ENCODE data around the gene PRR5.
"Not testable (repeated sequence)": the region's sequence is repeated elsewhere in the genome, so short reads cannot be mapped to it uniquely, and the experiment has no call there.

Gene PRR5

DNA sequence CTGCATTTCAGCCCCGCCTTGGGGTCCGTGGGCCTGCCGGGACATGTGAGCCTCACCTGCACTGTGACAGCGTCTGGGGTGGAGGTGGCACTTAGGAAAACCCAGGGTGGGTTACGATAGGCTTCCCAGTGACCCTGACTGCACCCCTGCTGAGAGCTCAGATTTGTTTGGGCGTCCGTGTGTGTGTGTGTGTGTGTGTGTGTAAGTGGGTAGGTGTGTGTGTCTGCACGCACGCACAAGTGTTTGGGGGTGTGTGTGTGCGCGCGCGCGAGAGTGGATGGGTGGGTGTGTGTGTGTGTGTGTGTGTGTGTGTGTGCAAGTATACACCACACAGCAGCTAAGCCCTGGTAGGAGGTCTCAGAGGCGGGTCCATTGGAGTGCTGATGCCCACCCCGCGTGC lies 38.3 kb downstream of the PRR5 start:
- no peak for TF ChIP-seq MYC (IDR thresholded peaks at IDR 0.05; ENCODE audit: low read depth, low read length)
- TF ChIP-seq POLR2A (IDR thresholded peaks at IDR 0.05; ENCODE audit: extremely low read depth, insufficient read length) = no peak
- TF ChIP-seq, protein P1, sequence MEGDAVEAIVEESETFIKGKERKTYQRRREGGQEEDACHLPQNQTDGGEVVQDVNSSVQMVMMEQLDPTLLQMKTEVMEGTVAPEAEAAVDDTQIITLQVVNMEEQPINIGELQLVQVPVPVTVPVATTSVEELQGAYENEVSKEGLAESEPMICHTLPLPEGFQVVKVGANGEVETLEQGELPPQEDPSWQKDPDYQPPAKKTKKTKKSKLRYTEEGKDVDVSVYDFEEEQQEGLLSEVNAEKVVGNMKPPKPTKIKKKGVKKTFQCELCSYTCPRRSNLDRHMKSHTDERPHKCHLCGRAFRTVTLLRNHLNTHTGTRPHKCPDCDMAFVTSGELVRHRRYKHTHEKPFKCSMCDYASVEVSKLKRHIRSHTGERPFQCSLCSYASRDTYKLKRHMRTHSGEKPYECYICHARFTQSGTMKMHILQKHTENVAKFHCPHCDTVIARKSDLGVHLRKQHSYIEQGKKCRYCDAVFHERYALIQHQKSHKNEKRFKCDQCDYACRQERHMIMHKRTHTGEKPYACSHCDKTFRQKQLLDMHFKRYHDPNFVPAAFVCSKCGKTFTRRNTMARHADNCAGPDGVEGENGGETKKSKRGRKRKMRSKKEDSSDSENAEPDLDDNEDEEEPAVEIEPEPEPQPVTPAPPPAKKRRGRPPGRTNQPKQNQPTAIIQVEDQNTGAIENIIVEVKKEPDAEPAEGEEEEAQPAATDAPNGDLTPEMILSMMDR (IDR thresholded peaks at IDR 0.05; ENCODE audit: low read depth, low read length) = no peak
- TF ChIP-seq, protein P2, sequence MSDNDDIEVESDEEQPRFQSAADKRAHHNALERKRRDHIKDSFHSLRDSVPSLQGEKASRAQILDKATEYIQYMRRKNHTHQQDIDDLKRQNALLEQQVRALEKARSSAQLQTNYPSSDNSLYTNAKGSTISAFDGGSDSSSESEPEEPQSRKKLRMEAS (IDR thresholded peaks at IDR 0.05; ENCODE audit: low read depth, low read length) = no peak
- H3K4me3 ChIP-seq (ENCODE audit: low read depth, low read length) = no peak overlapping the region
- DNase-seq (ENCODE audit: low read depth) = no peak

DNA sequence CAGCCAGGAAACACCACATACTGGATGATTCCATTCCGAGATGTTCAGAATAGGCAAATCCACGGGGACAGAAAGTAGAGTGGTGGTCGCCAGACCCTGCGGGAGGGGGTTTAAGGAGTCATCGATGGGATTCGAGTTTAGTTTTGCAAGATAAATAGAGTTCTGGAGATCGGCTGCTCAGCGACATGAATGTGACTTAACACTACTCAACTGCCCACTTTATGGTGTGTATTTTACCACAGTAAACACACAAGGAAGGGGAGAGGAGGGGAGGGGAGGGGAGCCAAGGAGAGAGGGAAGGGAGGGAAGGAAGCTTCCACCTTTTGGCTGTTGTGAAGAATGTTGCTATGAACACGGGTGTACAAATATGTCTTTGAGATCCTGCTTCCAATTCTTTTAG lies 39.9 kb downstream of the PRR5 start:
- H3K4me3 ChIP-seq (ENCODE audit: low read depth, low read length) = no peak overlapping the region
- no peak for DNase-seq (ENCODE audit: low read depth)
- TF ChIP-seq POLR2A (IDR thresholded peaks at IDR 0.05; ENCODE audit: extremely low read depth, insufficient read length) (no peak), MYC (IDR thresholded peaks at IDR 0.05; ENCODE audit: low read depth, low read length) (no peak)
- TF ChIP-seq, protein P2 (IDR thresholded peaks at IDR 0.05; ENCODE audit: low read depth, low read length) = no peak
- TF ChIP-seq, protein P1 (IDR thresholded peaks at IDR 0.05; ENCODE audit: low read depth, low read length) = no peak

DNA sequence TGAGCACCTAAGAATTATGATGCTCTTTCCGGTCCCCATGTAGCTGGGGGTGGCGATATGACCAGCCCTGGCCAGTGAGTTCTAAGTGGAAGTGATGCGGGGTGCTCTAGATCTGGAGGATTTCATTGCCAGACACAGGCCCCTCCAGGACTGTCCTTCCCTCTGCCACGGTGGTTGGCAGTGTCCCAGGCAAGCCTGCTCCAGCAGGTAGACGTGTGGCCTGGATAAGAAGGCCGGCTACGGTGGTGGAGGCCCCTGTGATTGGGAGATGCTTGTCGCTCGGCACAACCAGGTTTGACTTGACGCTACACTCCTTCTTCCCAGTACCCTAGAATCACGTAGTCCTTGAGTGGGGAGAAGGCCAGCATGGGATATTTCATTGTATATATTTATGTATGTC lies 41.2 kb downstream of the PRR5 start:
- TF ChIP-seq MYC (IDR thresholded peaks at IDR 0.05; ENCODE audit: low read depth, low read length) = no peak
- no peak for DNase-seq (ENCODE audit: low read depth)
- no peak overlapping the region for H3K4me3 ChIP-seq (ENCODE audit: low read depth, low read length)

DNA sequence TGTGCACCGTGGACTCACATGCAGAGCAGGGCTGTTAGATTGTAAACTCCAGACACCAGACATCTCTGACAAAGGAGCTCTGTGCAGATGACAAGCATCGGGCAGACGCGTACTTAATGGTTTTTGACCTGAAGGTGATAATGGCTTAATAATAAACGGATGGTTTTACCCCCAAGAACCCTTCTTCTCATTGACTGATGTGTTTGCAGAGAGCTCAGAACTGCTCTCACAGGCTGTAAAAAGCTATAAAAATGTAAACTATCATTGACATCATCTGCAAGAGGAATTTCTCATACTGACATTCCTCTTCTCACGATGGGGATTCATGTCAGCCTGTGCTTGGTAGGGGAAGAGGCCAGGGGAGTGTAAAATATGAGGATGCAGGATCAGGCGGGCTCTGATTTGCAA lies 41.8 kb downstream of the PRR5 start:
- no peak for DNase-seq (ENCODE audit: low read depth)

DNA sequence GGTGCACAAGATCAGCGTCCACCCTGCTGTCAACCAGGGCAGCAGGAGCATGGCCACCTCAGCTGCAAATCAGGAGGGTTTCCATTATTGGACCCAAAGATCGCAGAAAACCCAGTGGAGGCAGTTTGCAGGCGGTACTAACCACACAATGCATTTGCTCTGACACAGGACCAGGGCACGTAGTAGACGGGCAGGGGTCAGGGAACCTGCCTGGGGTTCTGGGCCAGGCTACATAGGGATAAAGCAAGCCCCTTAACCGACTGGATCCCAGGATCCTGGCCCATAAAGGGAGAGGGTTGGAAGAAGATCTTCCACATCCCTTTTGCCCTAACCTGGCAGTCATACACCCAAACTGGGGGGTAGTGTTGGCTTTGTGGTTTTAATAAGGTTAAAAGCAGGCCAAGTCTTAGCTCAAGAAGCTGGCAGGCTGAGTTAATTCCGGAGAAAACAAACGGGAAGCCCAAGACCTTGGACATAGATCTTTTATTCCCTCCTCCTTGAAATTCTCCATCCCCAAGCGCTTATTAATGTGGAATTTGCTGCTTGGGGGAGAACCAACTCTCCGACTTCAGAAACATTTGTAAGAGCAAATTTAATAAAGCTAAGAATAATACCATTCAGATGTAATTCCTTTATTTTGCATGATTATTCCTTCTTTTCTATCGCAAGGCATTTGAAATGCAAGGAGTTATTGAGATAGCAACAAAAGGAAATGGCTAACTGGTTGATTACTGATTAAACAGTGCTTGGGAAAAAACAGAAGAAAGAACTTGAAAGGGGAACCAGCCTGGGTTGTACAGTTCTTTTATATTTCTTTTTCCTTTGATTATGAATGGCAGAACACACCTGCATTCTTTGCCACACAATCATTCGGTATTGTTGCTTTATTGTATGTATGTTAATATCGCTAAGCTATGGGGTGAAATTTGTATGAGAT lies 44.1 kb downstream of the PRR5 start:
- DNase-seq (ENCODE audit: low read depth) = no peak
- TF ChIP-seq POLR2A (IDR thresholded peaks at IDR 0.05; ENCODE audit: extremely low read depth, insufficient read length) = no peak
- TF ChIP-seq, protein P1 (IDR thresholded peaks at IDR 0.05; ENCODE audit: low read depth, low read length) = no peak
- TF ChIP-seq, protein P2 (IDR thresholded peaks at IDR 0.05; ENCODE audit: low read depth, low read length) = no peak
- no peak for TF ChIP-seq MYC (IDR thresholded peaks at IDR 0.05; ENCODE audit: low read depth, low read length)
- H3K4me3 ChIP-seq (ENCODE audit: low read depth, low read length) = no peak overlapping the region

More for the DNA sequence above, 41.8 kb downstream of the PRR5 start:
- no peak for TF ChIP-seq POLR2A (IDR thresholded peaks at IDR 0.05; ENCODE audit: extremely low read depth, insufficient read length)
- TF ChIP-seq MYC (IDR thresholded peaks at IDR 0.05; ENCODE audit: low read depth, low read length) = no peak
- TF ChIP-seq, protein P1 (IDR thresholded peaks at IDR 0.05; ENCODE audit: low read depth, low read length) = no peak
- TF ChIP-seq, protein P2 (IDR thresholded peaks at IDR 0.05; ENCODE audit: low read depth, low read length) = no peak
- H3K4me3 ChIP-seq (ENCODE audit: low read depth, low read length) = no peak overlapping the region

DNA sequence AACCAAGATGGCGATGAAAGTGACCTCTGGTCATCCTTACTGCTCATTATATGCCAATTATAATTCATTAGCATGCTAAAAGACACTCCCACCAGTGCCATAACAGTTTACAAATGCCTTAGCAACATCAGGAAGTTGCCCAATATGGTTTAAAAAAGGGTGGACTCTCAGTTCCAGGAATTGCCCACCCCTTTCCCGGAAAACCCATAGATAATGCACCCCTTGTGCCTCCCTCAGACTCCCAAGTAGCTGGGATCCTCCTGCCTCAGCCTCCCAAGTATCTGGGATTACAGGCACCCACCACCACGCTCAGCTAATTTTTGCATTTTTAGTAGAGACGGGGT lies 45.8 kb downstream of the PRR5 start:
- DNase-seq (ENCODE audit: low read depth) = not testable (repeated sequence)

DNA sequence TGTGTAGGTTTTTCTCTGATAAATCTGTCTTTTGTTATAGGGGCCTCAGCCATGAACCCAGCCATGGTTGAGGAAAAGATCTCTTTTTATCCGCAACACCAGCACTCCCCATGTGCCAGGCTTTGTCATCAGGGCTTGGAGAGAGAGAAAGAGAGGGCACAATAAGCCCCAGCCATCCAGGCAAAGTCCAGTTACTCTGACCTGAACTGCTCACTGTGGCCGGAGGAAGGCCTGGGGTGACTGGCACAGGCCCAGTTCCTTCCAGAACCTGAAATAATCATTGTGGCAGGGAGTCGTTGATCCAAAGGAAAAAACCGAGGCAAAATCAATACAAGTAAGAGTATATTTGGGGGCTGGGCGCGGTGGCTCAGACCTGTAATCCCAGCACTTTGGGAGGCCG lies 46.5 kb downstream of the PRR5 start:
- TF ChIP-seq, protein P2 (IDR thresholded peaks at IDR 0.05; ENCODE audit: low read depth, low read length) = no peak
- TF ChIP-seq MYC (IDR thresholded peaks at IDR 0.05; ENCODE audit: low read depth, low read length) = no peak
- no peak for TF ChIP-seq POLR2A (IDR thresholded peaks at IDR 0.05; ENCODE audit: extremely low read depth, insufficient read length)
- TF ChIP-seq, protein P1 (IDR thresholded peaks at IDR 0.05; ENCODE audit: low read depth, low read length) = no peak
- no peak overlapping the region for H3K4me3 ChIP-seq (ENCODE audit: low read depth, low read length)
- DNase-seq (ENCODE audit: low read depth) = no peak

More for the DNA sequence above, 45.8 kb downstream of the PRR5 start:
- not testable (repeated sequence) for H3K4me3 ChIP-seq (ENCODE audit: low read depth, low read length)
